ENCODE measurements around the gene MYO6.

MYO6 gene

DNA sequence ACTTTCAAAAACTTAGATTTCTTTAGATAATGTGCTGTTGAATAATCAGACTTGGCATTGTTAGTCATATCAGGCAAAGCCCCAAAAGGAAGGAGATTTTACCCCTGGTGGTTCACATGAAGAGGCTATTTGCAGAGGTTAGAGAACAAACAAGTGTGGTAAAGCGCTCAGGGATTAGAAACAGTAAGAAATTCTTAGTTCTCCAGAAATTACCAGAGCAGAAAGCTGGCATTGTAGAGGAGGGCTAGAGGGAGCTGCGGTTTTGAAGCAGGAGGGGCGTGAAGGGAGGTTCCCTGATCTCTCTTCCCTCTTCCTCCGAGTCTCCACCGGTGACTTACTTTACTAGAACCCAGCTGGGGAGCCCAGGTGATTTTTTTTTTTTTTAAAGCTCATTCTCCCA is 10.2 kb downstream of the MYO6 start:
- Mint-ChIP-seq H3K4me1 (peaks cover 11% of the 10 kb centered on the region), H3K9me3 (no peaks in the 10 kb centered on the region), H3K27me3 (ENCODE audit: low read depth) (no peaks in the 10 kb centered on the region), H3K27ac (peak overlapping the region; percentile 46 to 60 (median 57)), H3K36me3 (ENCODE audit: low read depth) (peaks cover 5% of the 10 kb centered on the region), H3K4me3 (no peak overlapping the region)
- TF ChIP-seq, protein P1, sequence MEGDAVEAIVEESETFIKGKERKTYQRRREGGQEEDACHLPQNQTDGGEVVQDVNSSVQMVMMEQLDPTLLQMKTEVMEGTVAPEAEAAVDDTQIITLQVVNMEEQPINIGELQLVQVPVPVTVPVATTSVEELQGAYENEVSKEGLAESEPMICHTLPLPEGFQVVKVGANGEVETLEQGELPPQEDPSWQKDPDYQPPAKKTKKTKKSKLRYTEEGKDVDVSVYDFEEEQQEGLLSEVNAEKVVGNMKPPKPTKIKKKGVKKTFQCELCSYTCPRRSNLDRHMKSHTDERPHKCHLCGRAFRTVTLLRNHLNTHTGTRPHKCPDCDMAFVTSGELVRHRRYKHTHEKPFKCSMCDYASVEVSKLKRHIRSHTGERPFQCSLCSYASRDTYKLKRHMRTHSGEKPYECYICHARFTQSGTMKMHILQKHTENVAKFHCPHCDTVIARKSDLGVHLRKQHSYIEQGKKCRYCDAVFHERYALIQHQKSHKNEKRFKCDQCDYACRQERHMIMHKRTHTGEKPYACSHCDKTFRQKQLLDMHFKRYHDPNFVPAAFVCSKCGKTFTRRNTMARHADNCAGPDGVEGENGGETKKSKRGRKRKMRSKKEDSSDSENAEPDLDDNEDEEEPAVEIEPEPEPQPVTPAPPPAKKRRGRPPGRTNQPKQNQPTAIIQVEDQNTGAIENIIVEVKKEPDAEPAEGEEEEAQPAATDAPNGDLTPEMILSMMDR (IDR thresholded peaks at IDR 0.05; ENCODE audit: unreplicated experiment in 3 of 3) = no peak

DNA sequence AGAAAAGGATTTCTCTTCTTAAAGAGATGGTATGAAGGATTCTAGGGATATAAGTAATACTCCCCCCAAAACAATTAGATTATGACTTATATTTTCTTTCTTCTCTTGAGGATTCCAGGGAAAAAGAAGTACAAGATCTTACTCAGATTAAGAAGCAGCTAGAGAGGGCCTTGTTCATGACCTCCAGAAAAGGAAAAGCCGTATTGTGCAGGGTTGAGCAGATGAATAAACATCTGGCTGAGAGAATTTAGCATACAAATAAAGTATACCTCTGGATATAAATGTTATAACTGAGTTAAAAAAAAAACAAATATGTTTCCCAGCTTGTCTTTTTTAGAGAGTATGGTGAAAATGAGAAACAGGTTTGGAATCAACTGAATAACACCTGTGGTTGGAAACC is 11.3 kb downstream of the MYO6 start:
- peaks cover 7% of the 10 kb centered on the region for H3K36me3 Mint-ChIP-seq (ENCODE audit: low read depth)
- no peaks in the 10 kb centered on the region for H3K27me3 Mint-ChIP-seq (ENCODE audit: low read depth)
- H3K4me1 Mint-ChIP-seq = peaks cover 11% of the 10 kb centered on the region
- no peaks in the 10 kb centered on the region for H3K9me3 Mint-ChIP-seq
- H3K27ac Mint-ChIP-seq = peak overlapping the region in 1 of 3 experiments; percentile 4
- TF ChIP-seq, protein P1 (IDR thresholded peaks at IDR 0.05; ENCODE audit: unreplicated experiment in 3 of 3) = no peak
- H3K4me3 Mint-ChIP-seq = no peak overlapping the region

DNA sequence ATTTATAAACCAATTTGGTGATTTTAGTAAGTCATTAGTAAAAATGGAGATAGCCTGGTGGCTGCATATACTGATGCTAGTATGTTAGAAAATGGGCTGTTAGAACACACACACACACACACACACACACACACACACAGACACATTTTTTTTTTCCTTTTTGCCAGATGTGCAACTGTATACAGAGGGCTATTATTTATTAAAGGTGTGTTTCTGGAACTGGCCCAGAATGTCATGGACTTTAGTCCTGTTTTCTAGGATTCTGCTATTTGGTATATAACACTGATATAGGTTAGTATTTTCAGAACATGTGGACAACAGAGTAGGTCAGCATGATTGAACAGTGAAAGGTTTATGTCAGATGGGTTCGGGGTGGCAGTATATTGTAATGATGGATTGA is 12.4 kb downstream of the MYO6 start:
- TF ChIP-seq, protein P1 (IDR thresholded peaks at IDR 0.05; ENCODE audit: unreplicated experiment in 3 of 3) = no peak
- Mint-ChIP-seq H3K36me3 (ENCODE audit: low read depth) (peaks cover 7% of the 10 kb centered on the region), H3K27ac (no peak overlapping the region), H3K4me3 (no peak overlapping the region), H3K9me3 (no peaks in the 10 kb centered on the region), H3K27me3 (ENCODE audit: low read depth) (no peaks in the 10 kb centered on the region), H3K4me1 (peaks cover 11% of the 10 kb centered on the region)

DNA sequence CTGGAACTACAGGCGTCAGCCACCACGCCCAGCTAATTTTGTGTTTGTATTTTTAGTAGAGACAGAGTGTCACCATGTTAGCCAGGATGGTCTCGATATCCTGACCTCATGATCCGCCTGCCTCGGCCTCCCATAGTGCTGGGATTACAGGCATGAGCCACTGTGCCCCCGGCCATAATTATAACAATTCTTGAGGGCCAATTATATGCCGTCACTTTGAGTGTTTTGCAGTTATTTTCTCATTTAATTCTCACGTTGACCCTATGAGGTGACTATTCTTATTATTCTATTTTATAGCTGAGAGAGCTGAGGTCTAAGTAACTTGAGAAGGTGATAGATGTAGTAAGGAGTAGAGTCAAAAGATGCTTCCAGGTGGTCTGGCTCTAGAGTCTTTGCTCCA is 13.0 kb downstream of the MYO6 start:
- Mint-ChIP-seq H3K27me3 (ENCODE audit: low read depth) (no peaks in the 10 kb centered on the region), H3K4me3 (no peak overlapping the region), H3K36me3 (ENCODE audit: low read depth) (peaks cover 7% of the 10 kb centered on the region), H3K27ac (no peak overlapping the region), H3K9me3 (no peaks in the 10 kb centered on the region), H3K4me1 (peaks cover 11% of the 10 kb centered on the region)
- TF ChIP-seq, protein P1 (IDR thresholded peaks at IDR 0.05; ENCODE audit: unreplicated experiment in 3 of 3) = no peak

DNA sequence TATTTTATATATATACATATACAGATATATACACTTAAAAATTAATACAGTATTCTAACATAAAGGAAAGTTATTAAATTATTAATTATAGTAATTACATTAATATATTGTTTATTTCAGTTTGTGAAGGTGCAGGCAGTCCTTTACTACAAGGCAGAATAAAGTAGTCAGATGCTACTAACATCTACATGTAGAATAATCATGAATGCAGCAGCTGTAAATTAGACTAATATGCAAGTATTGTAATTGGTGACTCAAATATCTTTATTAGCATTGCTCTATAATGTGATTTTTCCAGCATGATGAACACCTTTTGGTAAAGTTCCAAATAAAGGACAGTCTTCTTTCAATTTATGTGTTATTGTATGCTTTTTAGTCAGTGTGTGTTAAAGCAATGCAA is 17.3 kb downstream of the MYO6 start:
- H3K36me3 Mint-ChIP-seq (ENCODE audit: low read depth) = peaks cover 3% of the 10 kb centered on the region
- no peak overlapping the region for H3K4me3 Mint-ChIP-seq
- TF ChIP-seq, protein P1 (IDR thresholded peaks at IDR 0.05; ENCODE audit: unreplicated experiment in 3 of 3) = no peak
- no peaks in the 10 kb centered on the region for H3K9me3 Mint-ChIP-seq
- H3K4me1 Mint-ChIP-seq = no peaks in the 10 kb centered on the region
- H3K27me3 Mint-ChIP-seq (ENCODE audit: low read depth) = no peaks in the 10 kb centered on the region
- H3K27ac Mint-ChIP-seq = no peak overlapping the region

DNA sequence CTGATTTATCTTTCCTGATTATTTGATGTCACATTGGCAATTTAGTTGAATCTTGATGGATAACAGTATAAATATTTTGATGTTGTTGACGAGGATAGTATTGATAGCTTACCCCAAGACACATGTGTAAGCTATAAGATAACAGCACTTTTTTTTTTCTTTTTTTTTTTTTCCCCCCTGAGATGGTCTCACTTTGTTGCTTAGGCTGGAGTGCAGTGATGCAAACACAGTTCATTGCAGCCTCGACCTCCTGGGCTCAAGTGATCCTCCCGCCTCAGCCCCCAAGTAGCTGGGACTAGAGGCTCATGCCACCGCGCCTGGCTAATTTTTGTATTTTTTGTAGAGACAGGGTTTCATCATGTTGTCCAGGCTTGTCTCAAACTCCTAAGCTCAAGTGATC is 21.8 kb downstream of the MYO6 start:
- Mint-ChIP-seq H3K4me3 (no peak overlapping the region), H3K27me3 (ENCODE audit: low read depth) (no peaks in the 10 kb centered on the region), H3K27ac (no peak overlapping the region), H3K4me1 (peaks cover 8% of the 10 kb centered on the region), H3K36me3 (ENCODE audit: low read depth) (no peaks in the 10 kb centered on the region), H3K9me3 (no peaks in the 10 kb centered on the region)
- TF ChIP-seq, protein P1 (IDR thresholded peaks at IDR 0.05; ENCODE audit: unreplicated experiment in 3 of 3) = no peak

Measured in nephron (organoid).